Memory B cell (primary cell): ENCODE results near the gene CAPN10.
"Not testable (repeated sequence)": the region's sequence is repeated elsewhere in the genome, so short reads cannot be mapped to it uniquely, and the experiment has no call there.

Source experiments
- ATAC-seq: fragments of 150-1000 bp; cut with Tn5 transposase; 2 replicates; pipeline ENCODE4 v1.10.0; 2021; ENCODE audit warnings: low read depth, mild to moderate bottlenecking, moderate library complexity
- DNase-seq, 2 donors: peaks; one replicate each; pipeline ENCODE4 v3.0.0; 2022; ENCODE audit warnings: low spot score in 2 of 2
- H3K27ac Mint-ChIP-seq: one replicate; pipeline ENCODE4 v1.8.0; 2022; ENCODE audit warnings: mild to moderate bottlenecking, moderate library complexity, mixed read lengths
- H3K27me3 Mint-ChIP-seq: one replicate; pipeline ENCODE4 v1.8.0; 2022; ENCODE audit warnings: mixed read lengths
- H3K36me3 Mint-ChIP-seq: one replicate; pipeline ENCODE4 v1.8.0; 2022; ENCODE audit warnings: mild to moderate bottlenecking, mixed read lengths
- H3K4me1 Mint-ChIP-seq: one replicate; pipeline ENCODE4 v1.8.0; 2022; ENCODE audit warnings: mixed read lengths
- H3K4me3 Mint-ChIP-seq: one replicate; pipeline ENCODE4 v1.8.0; 2022; ENCODE audit warnings: mild to moderate bottlenecking, moderate library complexity, mixed read lengths
- H3K9me3 Mint-ChIP-seq: one replicate; pipeline ENCODE4 v1.8.0; 2022; ENCODE audit warnings: mixed read lengths

Gene CAPN10

GRCh38 chr2:240603081-240603835 is 16.7 kb downstream of the CAPN10 start:
- Mint-ChIP-seq H3K4me1 (no peaks in the 10 kb centered on the region), H3K27ac (no peak overlapping the region), H3K27me3 (no peaks in the 10 kb centered on the region), H3K36me3 (peaks cover 8% of the 10 kb centered on the region), H3K9me3 (no peaks in the 10 kb centered on the region), H3K4me3 (no peak overlapping the region)
- DNase-seq (no peak), ATAC-seq (no peak)

GRCh38 chr2:240603846-240604245 is 17.3 kb downstream of the CAPN10 start:
- H3K36me3 Mint-ChIP-seq, result peaks cover 8% of the 10 kb centered on the region
- no peaks in the 10 kb centered on the region for H3K4me1 Mint-ChIP-seq
- ATAC-seq (no peak), DNase-seq (no peak)
- H3K4me3 Mint-ChIP-seq, result no peak overlapping the region
- no peaks in the 10 kb centered on the region for H3K27me3 Mint-ChIP-seq
- no peaks in the 10 kb centered on the region for H3K9me3 Mint-ChIP-seq
- H3K27ac Mint-ChIP-seq, result no peak overlapping the region

GRCh38 chr2:240604291-240604938 is 17.9 kb downstream of the CAPN10 start:
- H3K9me3 Mint-ChIP-seq, result no peaks in the 10 kb centered on the region

GRCh38 chr2:240604939-240605716 is 18.6 kb downstream of the CAPN10 start:
- ATAC-seq (no peak), DNase-seq (no peak)
- Mint-ChIP-seq H3K4me1 (no peaks in the 10 kb centered on the region), H3K27me3 (no peaks in the 10 kb centered on the region), H3K36me3 (peaks cover 5% of the 10 kb centered on the region), H3K9me3 (no peaks in the 10 kb centered on the region), H3K4me3 (no peak overlapping the region), H3K27ac (no peak overlapping the region)

More at GRCh38 chr2:240604291-240604938, 17.9 kb downstream of the CAPN10 start:
- ATAC-seq (no peak), DNase-seq (no peak)
- no peaks in the 10 kb centered on the region for H3K4me1 Mint-ChIP-seq
- no peaks in the 10 kb centered on the region for H3K27me3 Mint-ChIP-seq
- H3K36me3 Mint-ChIP-seq, result peaks cover 5% of the 10 kb centered on the region
- no peak overlapping the region for H3K27ac Mint-ChIP-seq
- no peak overlapping the region for H3K4me3 Mint-ChIP-seq

- ATAC-seq, result no peak
Observed at GRCh38 chr2:240605867-240606743, 19.6 kb downstream of the CAPN10 start.

GRCh38 chr2:240611601-240612210 is 25.2 kb downstream of the CAPN10 start:
- ATAC-seq (no peak), DNase-seq (no peak)
- Mint-ChIP-seq H3K36me3 (peaks cover 7% of the 10 kb centered on the region), H3K4me1 (peaks cover 4% of the 10 kb centered on the region), H3K4me3 (no peak overlapping the region), H3K27ac (no peak overlapping the region), H3K9me3 (peaks cover under 1% of the 10 kb centered on the region), H3K27me3 (no peaks in the 10 kb centered on the region)

More at GRCh38 chr2:240605867-240606743, 19.6 kb downstream of the CAPN10 start:
- DNase-seq, result no peak
- no peaks in the 10 kb centered on the region for H3K9me3 Mint-ChIP-seq
- H3K4me1 Mint-ChIP-seq, result no peaks in the 10 kb centered on the region
- peaks cover 5% of the 10 kb centered on the region for H3K36me3 Mint-ChIP-seq
- H3K27me3 Mint-ChIP-seq, result no peaks in the 10 kb centered on the region
- no peak overlapping the region for H3K27ac Mint-ChIP-seq
- H3K4me3 Mint-ChIP-seq, result no peak overlapping the region

- peaks cover 4% of the 10 kb centered on the region for H3K4me1 Mint-ChIP-seq
Observed at GRCh38 chr2:240613781-240614180, 27.2 kb downstream of the CAPN10 start.

GRCh38 chr2:240614391-240614790 is 27.9 kb downstream of the CAPN10 start:
- peaks cover 9% of the 10 kb centered on the region for H3K36me3 Mint-ChIP-seq
- no peaks in the 10 kb centered on the region for H3K27me3 Mint-ChIP-seq
- peaks cover 3% of the 10 kb centered on the region for H3K9me3 Mint-ChIP-seq
- DNase-seq (no peak), ATAC-seq (no peak)
- H3K4me3 Mint-ChIP-seq, result no peak overlapping the region
- H3K4me1 Mint-ChIP-seq, result peaks cover 4% of the 10 kb centered on the region
- H3K27ac Mint-ChIP-seq, result no peak overlapping the region

More at GRCh38 chr2:240613781-240614180, 27.2 kb downstream of the CAPN10 start:
- peaks cover 9% of the 10 kb centered on the region for H3K36me3 Mint-ChIP-seq
- DNase-seq (no peak), ATAC-seq (no peak)
- no peak overlapping the region for H3K27ac Mint-ChIP-seq
- H3K4me3 Mint-ChIP-seq, result no peak overlapping the region
- H3K9me3 Mint-ChIP-seq, result peaks cover 3% of the 10 kb centered on the region
- no peaks in the 10 kb centered on the region for H3K27me3 Mint-ChIP-seq

- ATAC-seq (no peak), DNase-seq (no peak)
- no peak overlapping the region for H3K4me3 Mint-ChIP-seq
- H3K27me3 Mint-ChIP-seq, result no peaks in the 10 kb centered on the region
- H3K4me1 Mint-ChIP-seq, result peaks cover 4% of the 10 kb centered on the region
- peaks cover 3% of the 10 kb centered on the region for H3K9me3 Mint-ChIP-seq
- peaks cover 9% of the 10 kb centered on the region for H3K36me3 Mint-ChIP-seq
- H3K27ac Mint-ChIP-seq, result no peak overlapping the region
Observed at GRCh38 chr2:240615396-240615795, 28.9 kb downstream of the CAPN10 start.

- Mint-ChIP-seq H3K4me1 (peaks cover 4% of the 10 kb centered on the region), H3K36me3 (peaks cover 9% of the 10 kb centered on the region), H3K27ac (no peak overlapping the region), H3K9me3 (peaks cover 3% of the 10 kb centered on the region), H3K27me3 (no peaks in the 10 kb centered on the region), H3K4me3 (no peak overlapping the region)
- DNase-seq (no peak), ATAC-seq (no peak)
Observed at GRCh38 chr2:240615820-240616547, 29.4 kb downstream of the CAPN10 start.

GRCh38 chr2:240616860-240617666 is 30.5 kb downstream of the CAPN10 start:
- H3K4me3 Mint-ChIP-seq, ATAC-seq, H3K4me1 Mint-ChIP-seq, H3K9me3 Mint-ChIP-seq, DNase-seq, H3K27ac Mint-ChIP-seq, H3K36me3 Mint-ChIP-seq, H3K27me3 Mint-ChIP-seq: not testable (repeated sequence)

- peaks cover 3% of the 10 kb centered on the region for H3K4me1 Mint-ChIP-seq
- no peak overlapping the region for H3K4me3 Mint-ChIP-seq
- no peak overlapping the region for H3K27ac Mint-ChIP-seq
- ATAC-seq (no peak), DNase-seq (no peak)
- peaks cover 10% of the 10 kb centered on the region for H3K27me3 Mint-ChIP-seq
- peaks cover 7% of the 10 kb centered on the region for H3K36me3 Mint-ChIP-seq
- H3K9me3 Mint-ChIP-seq, result peaks cover 3% of the 10 kb centered on the region
Observed at GRCh38 chr2:240618776-240619175, 32.2 kb downstream of the CAPN10 start.
